ENCODE measurements around the gene ERAP2.

ERAP2 gene

DNA sequence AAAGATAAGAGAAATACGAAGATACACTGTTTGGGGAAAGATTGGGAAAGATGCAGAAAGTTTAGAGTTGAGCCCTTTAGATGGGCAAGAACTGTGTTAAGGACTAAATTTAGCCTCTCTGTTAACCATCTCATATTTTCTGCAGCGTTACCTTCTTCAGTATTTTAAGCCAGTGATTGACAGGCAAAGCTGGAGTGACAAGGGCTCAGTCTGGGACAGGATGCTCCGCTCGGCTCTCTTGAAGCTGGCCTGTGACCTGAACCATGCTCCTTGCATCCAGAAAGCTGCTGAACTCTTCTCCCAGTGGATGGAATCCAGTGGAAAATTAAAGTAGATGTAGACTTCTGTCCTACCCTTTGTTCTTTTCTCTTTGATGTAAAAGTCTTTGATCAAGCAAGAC, 33.1 kb downstream of the ERAP2 start:
- no peak overlapping the region for H3K27ac ChIP-seq
- H3K4me3 ChIP-seq, result no peak overlapping the region
- no peaks in the 10 kb centered on the region for H3K9me3 ChIP-seq (ENCODE audit: low read depth, low read length)
- H3K9ac ChIP-seq (ENCODE audit: insufficient read length), result no peak overlapping the region
- H3K36me3 ChIP-seq (ENCODE audit: insufficient read depth, low read length), result no peaks in the 10 kb centered on the region
- TF ChIP-seq FOXP2 (optimal IDR thresholded peaks at IDR 0.05; ENCODE audit: control extremely low read depth, extremely low read length, insufficient read depth) (no peak), POLR2AphosphoS5 (IDR thresholded peaks at IDR 0.05; ENCODE audit: borderline replicate concordance, low read depth, low read length) (no peak), EZH2 (IDR thresholded peaks at IDR 0.05) (no peak)
- no peak for DNase-seq (ENCODE audit: low read depth, low spot score)

DNA sequence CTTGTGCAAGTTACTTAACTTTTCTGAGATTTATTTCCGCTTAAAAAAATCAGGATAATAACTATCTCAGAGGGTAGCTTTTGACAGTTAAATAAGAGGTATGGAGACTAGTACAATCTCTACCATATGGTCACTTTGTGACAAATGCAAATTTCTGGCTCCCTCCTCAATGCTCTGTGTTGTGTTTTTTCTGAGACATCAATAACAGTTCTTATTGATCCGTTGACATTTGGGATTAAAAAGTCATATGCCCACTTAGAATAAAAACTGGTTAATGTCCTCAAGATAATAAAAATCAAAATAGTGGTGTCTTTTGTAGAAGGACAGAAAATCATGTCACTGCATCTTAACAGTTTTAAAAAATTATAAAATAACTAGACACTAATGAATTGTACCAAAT, 34.8 kb downstream of the ERAP2 start:
- TF ChIP-seq FOXP2 (optimal IDR thresholded peaks at IDR 0.05; ENCODE audit: control extremely low read depth, extremely low read length, insufficient read depth) (no peak), EZH2 (IDR thresholded peaks at IDR 0.05) (no peak), POLR2AphosphoS5 (IDR thresholded peaks at IDR 0.05; ENCODE audit: borderline replicate concordance, low read depth, low read length) (no peak)
- Histone ChIP-seq H3K36me3 (ENCODE audit: insufficient read depth, low read length) (no peaks in the 10 kb centered on the region), H3K27ac (no peak overlapping the region)

DNA sequence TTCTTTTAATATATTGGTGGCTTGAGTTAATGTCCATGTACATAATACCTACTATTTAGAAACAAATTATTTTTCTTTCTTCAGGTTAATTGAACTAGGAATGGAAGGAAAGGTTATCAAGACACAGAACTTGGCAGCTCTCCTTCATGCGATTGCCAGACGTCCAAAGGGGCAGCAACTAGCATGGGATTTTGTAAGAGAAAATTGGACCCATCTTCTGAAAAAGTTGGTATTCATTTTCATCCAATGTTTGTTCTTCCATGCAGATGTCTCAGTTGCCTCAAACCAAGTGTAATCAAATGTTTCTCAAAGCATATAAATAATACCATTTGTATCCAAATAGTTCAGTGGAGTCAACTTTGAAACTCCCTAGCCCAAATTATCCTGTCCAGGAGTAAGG, 36.9 kb downstream of the ERAP2 start:
- no peak for TF ChIP-seq EZH2 (IDR thresholded peaks at IDR 0.05)
- TF ChIP-seq POLR2AphosphoS5 (IDR thresholded peaks at IDR 0.05; ENCODE audit: borderline replicate concordance, low read depth, low read length), result no peak
- TF ChIP-seq FOXP2 (optimal IDR thresholded peaks at IDR 0.05; ENCODE audit: control extremely low read depth, extremely low read length, insufficient read depth), result no peak
- Histone ChIP-seq H3K4me3 (no peak overlapping the region), H3K9ac (ENCODE audit: insufficient read length) (no peak overlapping the region), H3K9me3 (ENCODE audit: low read depth, low read length) (no peaks in the 10 kb centered on the region), H3K27ac (no peak overlapping the region), H3K36me3 (ENCODE audit: insufficient read depth, low read length) (no peaks in the 10 kb centered on the region)
- DNase-seq (ENCODE audit: low read depth, low spot score), result no peak

More for the DNA sequence above, 34.8 kb downstream of the ERAP2 start:
- H3K9ac ChIP-seq (ENCODE audit: insufficient read length), result no peak overlapping the region
- DNase-seq (ENCODE audit: low read depth, low spot score), result no peak
- H3K9me3 ChIP-seq (ENCODE audit: low read depth, low read length), result no peaks in the 10 kb centered on the region
- no peak overlapping the region for H3K4me3 ChIP-seq

DNA sequence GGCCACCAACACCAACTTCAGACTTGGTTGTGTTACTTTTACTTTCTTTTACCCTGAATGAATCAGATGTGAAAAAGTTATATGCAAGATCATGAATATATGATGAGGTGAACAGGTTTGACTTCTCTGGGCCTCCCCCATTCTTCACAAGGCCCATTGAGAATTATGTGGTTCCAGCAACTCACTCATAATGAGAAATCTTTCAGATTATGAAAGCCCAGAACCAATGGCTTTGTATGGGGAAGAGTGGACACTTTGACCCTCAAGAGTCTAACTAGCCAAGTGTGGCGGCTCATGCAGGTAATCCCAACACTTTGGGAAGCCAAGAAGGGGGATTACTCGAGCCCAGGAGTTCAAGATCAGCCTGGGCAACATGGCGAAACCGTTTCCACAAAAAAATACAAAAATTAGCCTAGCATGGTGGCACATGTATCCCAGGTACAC, 43.5 kb downstream of the ERAP2 start:
- no peak overlapping the region for H3K27ac ChIP-seq

DNA sequence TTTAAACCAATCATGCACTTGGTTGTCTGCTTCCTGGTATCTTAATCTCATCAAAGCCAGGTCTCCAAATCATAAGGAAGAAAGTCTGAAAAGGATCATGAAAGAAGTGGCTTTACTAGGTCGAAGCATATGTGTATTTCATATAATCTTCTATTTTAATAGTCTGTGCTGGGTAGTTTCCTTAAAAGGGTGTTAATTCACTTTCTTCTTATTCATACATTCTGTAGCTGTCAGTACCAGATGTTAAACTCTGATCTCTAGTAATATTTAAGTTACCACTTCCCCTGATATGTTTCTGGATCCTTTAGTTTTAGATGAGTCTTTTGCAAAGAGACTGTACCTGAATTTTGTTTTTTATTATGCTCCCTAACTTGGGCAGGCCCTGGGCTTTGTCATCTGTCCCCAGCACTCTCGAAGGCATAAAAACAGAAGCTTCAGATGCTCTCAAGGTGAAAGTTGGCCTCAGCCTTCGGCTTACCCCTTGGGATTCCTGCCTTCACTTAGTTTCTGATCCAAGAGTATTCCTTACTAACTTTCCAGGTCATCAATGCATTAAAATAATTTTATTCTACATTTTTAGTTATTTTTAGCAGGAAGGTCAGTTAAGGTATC, 44.5 kb downstream of the ERAP2 start:
- no peak overlapping the region for H3K27ac ChIP-seq
- no peak overlapping the region for H3K4me3 ChIP-seq
- no peaks in the 10 kb centered on the region for H3K36me3 ChIP-seq (ENCODE audit: insufficient read depth, low read length)
- TF ChIP-seq EZH2 (IDR thresholded peaks at IDR 0.05) (no peak), FOXP2 (optimal IDR thresholded peaks at IDR 0.05; ENCODE audit: control extremely low read depth, extremely low read length, insufficient read depth) (no peak)
- no peaks in the 10 kb centered on the region for H3K9me3 ChIP-seq (ENCODE audit: low read depth, low read length)
- DNase-seq (ENCODE audit: low read depth, low spot score), result no peak
- H3K9ac ChIP-seq (ENCODE audit: insufficient read length), result no peak overlapping the region

More for the DNA sequence above, 43.5 kb downstream of the ERAP2 start:
- no peak for DNase-seq (ENCODE audit: low read depth, low spot score)
- TF ChIP-seq FOXP2 (optimal IDR thresholded peaks at IDR 0.05; ENCODE audit: control extremely low read depth, extremely low read length, insufficient read depth) (no peak), POLR2AphosphoS5 (IDR thresholded peaks at IDR 0.05; ENCODE audit: borderline replicate concordance, low read depth, low read length) (no peak), EZH2 (IDR thresholded peaks at IDR 0.05) (no peak)
- H3K9ac ChIP-seq (ENCODE audit: insufficient read length), result no peak overlapping the region
- no peaks in the 10 kb centered on the region for H3K36me3 ChIP-seq (ENCODE audit: insufficient read depth, low read length)
- no peaks in the 10 kb centered on the region for H3K9me3 ChIP-seq (ENCODE audit: low read depth, low read length)
- no peak overlapping the region for H3K4me3 ChIP-seq

DNA sequence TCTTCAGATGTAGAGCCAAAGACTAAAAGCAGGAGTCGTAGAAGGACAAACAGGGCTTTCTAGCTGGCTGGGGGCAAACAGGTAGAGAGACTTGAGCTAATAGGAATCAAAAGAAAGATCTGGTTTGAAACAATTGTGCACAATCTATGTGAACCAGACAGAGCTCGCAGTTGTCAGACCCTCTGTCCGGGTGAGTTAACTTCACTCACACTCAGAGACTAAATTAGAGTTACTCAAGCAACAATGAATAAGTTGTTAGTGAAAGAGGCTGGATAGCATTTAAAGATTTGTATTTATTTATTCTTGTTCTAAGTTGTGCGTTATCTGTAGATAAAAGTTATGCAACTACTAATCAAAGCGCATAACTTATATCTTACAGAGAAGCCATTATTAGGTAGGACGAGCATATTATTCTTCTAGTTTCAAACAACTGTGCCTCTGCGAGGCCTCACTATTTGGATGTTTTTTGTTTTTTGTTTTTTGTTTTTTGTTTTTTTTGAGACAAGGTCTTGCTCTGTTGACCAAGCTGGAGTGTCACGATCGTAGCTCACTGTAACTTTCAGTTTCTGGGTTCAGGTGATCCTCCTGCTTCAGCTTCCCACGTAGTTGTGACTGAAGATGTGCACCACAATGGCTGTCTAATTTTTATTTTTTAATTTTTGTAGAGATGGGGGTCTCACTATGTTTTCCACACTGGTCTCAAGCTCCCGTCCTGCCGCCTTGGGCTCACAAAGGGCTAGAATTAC, 46.4 kb downstream of the ERAP2 start:
- TF ChIP-seq EZH2 (IDR thresholded peaks at IDR 0.05), result no peak
- H3K36me3 ChIP-seq (ENCODE audit: insufficient read depth, low read length), result no peaks in the 10 kb centered on the region
- DNase-seq (ENCODE audit: low read depth, low spot score), result no peak
- H3K9me3 ChIP-seq (ENCODE audit: low read depth, low read length), result no peaks in the 10 kb centered on the region
- peak overlapping the region; percentile 48; the same call in 1 of the 2 replicates for H3K27ac ChIP-seq
- H3K4me3 ChIP-seq, result no peak overlapping the region
- no peak overlapping the region for H3K9ac ChIP-seq (ENCODE audit: insufficient read length)

DNA sequence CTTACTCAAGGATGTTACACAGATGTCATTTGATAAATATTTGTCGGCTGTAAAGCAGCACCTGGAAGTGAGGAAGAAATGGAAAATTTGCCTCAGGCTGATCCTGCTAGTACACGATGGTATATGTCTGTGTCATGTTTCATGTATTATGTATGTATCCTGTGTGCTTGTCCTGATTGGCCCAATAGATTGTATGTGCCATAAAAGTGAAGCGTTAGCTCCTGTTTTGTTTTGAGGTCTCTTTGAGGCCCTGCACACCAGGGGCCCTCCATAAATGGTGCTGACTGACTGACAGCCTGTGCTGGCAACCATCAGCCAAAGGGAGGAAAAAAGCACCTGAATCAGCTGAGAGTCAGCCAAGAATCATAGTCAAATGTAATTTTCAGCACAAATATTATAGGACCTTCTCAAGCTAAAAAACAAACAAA, 47.7 kb downstream of the ERAP2 start:
- no peak for DNase-seq (ENCODE audit: low read depth, low spot score)
- no peak overlapping the region for H3K27ac ChIP-seq
- H3K9me3 ChIP-seq (ENCODE audit: low read depth, low read length), result no peaks in the 10 kb centered on the region
- no peaks in the 10 kb centered on the region for H3K36me3 ChIP-seq (ENCODE audit: insufficient read depth, low read length)
- H3K9ac ChIP-seq (ENCODE audit: insufficient read length), result no peak overlapping the region
- TF ChIP-seq FOXP2 (optimal IDR thresholded peaks at IDR 0.05; ENCODE audit: control extremely low read depth, extremely low read length, insufficient read depth), result no peak
- TF ChIP-seq EZH2 (IDR thresholded peaks at IDR 0.05), result no peak
- H3K4me3 ChIP-seq, result no peak overlapping the region

DNA sequence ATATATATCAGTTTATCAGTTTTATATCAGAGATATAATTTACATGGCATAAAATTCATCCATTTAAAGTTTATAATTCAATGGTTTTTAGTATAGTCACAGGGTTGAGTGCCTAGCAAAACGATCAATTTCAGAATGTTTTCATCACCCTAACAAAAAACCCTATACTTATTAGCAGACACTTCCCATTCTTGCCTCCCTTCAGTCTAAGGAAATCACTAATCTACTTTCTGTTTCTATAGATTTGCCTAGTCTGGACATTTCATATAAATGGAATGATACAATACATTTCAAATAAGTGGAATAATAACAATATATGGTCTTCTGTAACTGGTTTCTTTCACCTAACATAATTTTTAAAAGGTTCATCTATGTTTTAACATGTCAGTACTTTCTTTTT, 50.0 kb downstream of the ERAP2 start:
- TF ChIP-seq POLR2AphosphoS5 (IDR thresholded peaks at IDR 0.05; ENCODE audit: borderline replicate concordance, low read depth, low read length), result no peak
- no peak for TF ChIP-seq FOXP2 (optimal IDR thresholded peaks at IDR 0.05; ENCODE audit: control extremely low read depth, extremely low read length, insufficient read depth)
- TF ChIP-seq EZH2 (IDR thresholded peaks at IDR 0.05), result no peak
- no peaks in the 10 kb centered on the region for H3K36me3 ChIP-seq (ENCODE audit: insufficient read depth, low read length)
- no peaks in the 10 kb centered on the region for H3K9me3 ChIP-seq (ENCODE audit: low read depth, low read length)
- no peak overlapping the region for H3K4me3 ChIP-seq
- no peak overlapping the region for H3K27ac ChIP-seq
- no peak for DNase-seq (ENCODE audit: low read depth, low spot score)
- H3K9ac ChIP-seq (ENCODE audit: insufficient read length), result no peak overlapping the region

DNA sequence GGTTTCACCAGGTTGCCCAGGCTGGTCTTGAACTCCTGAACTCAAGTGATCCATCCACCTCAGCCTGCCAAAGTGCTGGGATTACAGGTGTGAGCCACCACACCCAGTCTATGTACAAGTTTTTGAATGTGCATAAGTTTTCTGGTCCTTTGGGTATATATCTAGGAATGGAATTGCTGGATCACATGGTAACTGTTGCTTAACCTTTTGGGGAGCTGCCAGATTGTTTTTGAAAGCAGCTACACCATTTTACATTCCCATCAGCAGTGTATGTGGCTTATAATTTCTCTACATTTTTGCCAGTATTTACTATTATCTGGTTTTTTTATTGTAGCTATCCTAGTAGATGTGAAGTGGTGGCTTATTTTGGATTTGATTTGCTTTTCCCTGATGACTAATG, 50.7 kb downstream of the ERAP2 start:
- no peak for DNase-seq (ENCODE audit: low read depth, low spot score)
- Histone ChIP-seq H3K27ac (no peak overlapping the region), H3K4me3 (no peak overlapping the region)

More for the DNA sequence above, 50.7 kb downstream of the ERAP2 start:
- Histone ChIP-seq H3K9ac (ENCODE audit: insufficient read length) (no peak overlapping the region), H3K9me3 (ENCODE audit: low read depth, low read length) (no peaks in the 10 kb centered on the region), H3K36me3 (ENCODE audit: insufficient read depth, low read length) (no peaks in the 10 kb centered on the region)
- TF ChIP-seq FOXP2 (optimal IDR thresholded peaks at IDR 0.05; ENCODE audit: control extremely low read depth, extremely low read length, insufficient read depth), result no peak
- no peak for TF ChIP-seq EZH2 (IDR thresholded peaks at IDR 0.05)
- TF ChIP-seq POLR2AphosphoS5 (IDR thresholded peaks at IDR 0.05; ENCODE audit: borderline replicate concordance, low read depth, low read length), result no peak
